Measurements from ENCODE around the gene CHD5. TPM values are rescaled to one million over a fixed set of nuclear protein-coding genes. Genes with fewer than 3 reads are reported as not detected.

The CHD5 gene
- total RNA-seq, 1 experiment from 2014 or later, result not detected

DNA sequence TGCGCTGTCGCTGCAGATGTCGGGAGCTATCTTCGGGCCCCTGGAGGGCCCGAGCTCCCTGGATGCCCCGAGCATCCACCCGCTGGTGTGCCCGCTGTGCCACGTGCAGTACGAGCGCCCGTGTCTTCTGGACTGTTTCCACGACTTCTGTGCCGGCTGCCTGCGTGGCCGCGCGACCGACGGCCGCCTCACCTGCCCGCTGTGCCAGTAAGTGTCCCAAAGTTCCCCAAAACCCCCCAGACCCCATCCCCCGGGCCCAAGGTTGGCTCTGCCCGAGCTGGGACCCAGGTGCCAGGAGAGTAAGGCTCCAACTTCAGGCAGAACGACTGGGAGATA is 26.4 kb upstream of the CHD5 start:
- in situ Hi-C loops (cut with HindIII; ENCODE audit: low pct_unique_long_range_greater_than_20kb, low sequenced_read_pairs), result no loop called here
- no peak for DNase-seq (ENCODE audit: low read depth)

DNA sequence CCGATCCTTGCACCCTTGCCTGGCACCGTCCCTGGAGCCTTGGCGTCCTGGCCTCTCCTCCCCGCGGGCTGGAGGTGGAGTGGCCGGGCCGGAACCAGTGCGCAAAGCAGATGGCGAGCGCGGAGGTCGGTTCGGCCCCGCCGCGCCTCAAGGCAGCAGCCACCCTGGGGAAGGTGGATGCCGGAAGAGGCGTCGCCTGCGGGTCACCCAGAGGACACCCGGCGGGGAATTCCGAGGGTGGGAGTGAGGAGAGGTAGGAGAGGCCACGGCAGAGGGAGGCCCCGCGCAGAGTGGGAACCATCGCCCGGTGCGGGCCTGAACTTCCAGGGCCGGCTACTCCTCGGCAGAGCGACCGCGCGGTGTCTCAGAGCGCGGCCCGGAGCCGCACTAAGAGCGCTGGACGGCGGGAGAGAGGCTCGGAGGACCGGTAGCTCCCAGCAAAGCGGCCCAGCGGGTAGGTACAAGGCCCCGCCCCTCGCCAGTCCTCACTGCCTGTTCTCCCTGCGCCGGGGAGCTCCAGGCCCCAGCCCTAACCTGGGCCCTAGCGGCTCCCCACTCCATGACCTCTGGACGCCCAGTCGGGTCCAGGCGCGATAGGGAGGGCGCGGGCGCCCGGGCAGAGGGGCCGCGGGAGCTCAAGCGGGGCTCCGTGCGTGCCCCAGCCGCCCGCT is 25.9 kb upstream of the CHD5 start, which contains the start of gene RNF207:
TSS of gene RNF207 (plus strand) at position 271 of the 671 bp plus-strand sequence. CDS start 417 bp downstream, outside the sequence.
- in situ Hi-C loops (cut with HindIII; ENCODE audit: low pct_unique_long_range_greater_than_20kb, low sequenced_read_pairs), result no loop called here
- DNase-seq (ENCODE audit: low read depth), result peak; percentile 90

DNA sequence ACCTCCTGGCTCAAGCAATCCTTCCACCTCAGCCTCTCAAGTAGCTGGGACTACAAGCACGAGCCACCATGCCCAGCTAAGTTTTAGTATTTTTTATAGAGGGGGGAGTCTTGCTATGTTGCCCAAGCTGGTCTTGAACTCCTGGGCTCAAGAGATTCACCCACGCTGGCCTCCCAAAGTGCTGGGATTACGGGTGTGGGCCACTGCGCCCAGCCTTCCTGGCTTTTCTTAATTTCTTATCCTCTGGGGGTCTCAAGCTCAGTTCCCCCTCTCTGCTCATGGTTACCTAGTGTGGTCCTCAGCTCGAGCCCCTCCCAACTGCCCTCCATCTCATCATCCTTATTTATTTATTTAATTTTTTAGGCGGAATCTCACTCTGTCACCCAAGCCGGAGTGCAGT is 22.1 kb upstream of the CHD5 start:
- in situ Hi-C loops (cut with HindIII; ENCODE audit: low pct_unique_long_range_greater_than_20kb, low sequenced_read_pairs), result no loop called here
- DNase-seq (ENCODE audit: low read depth), result no peak

DNA sequence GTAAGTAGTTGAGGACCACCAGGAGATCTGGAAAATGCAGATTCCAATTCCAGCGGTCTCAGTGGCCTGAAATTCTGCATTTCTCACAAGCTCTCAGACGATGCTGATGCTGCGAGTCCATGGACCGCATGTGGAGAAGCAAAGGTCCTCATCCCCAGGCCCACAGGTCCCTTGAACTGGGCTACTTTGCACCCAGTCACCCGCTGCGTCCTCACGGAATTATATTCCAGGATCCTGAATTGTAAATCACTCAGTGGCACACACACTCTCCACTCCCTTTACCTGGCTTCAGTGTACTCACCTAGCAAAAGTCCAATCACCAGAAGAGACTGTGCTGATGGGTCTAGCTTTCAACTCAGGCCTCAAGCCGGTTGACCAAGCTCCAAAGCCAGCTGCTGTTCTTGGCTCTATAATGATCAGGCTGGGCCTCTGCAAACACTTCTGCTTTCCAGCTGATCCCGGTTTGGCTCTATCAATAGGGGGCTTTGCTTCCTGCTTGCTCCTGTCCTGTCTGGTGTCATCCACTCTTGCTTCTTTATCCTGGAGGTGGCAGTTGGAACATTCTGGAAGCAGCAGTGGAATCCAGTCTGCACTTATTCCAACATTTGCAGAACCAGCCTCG is 20.2 kb upstream of the CHD5 start:
- in situ Hi-C loops (cut with HindIII; ENCODE audit: low pct_unique_long_range_greater_than_20kb, low sequenced_read_pairs), result no loop called here

DNA sequence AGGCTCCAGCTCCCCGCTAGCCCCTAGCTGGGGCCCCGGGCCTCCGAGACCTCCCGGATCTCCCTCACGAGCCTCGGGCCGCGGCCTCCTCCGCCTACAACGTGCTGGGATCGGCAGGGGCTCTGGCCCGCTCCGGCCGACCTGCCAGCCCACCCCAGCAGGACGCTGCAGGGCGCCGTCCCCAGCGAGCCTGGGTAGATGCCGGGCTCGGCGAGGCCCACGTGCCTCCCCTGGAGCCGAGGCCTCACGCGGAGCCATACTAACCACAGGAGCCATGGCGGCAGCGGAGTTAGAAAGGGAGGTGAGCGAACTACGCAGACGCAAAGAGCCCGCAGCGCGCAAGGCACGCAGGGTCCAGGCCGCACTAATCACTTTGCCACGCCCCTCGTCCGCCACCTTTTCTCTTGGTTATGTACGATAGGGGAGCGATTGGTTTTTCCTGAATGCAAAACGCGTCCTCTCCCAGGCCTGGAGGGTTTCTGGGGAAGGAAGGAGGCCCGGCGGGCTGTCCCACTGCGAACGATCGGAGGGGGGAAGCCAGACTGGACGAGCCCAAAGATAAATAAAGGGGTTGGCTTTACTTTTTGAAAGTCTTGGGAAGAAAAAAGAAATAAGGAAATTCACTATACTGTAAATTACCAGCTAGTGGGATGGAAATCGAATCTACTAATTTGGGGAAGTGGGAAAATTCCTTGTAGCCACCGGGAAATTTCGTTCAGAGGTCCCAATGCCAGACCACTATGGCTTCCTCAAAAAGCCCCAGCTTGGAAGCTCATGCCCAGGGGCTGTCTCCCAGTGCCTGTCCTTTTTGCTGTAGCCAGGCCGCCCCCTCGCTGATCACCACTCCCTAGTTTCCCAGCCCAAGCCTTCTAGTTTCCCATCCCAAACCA is 19.4 kb upstream of the CHD5 start, which contains the start of gene RPL22:
TSS of gene RPL22 (minus strand) at position 298 of the 890 bp plus-strand sequence. CDS start at position 276, 22 bp downstream.
- in situ Hi-C loops (cut with HindIII; ENCODE audit: low pct_unique_long_range_greater_than_20kb, low sequenced_read_pairs), result no loop called here
- DNase-seq (ENCODE audit: low read depth), result peak; percentile 98

More for the DNA sequence above, 20.2 kb upstream of the CHD5 start:
- no peak for DNase-seq (ENCODE audit: low read depth)

DNA sequence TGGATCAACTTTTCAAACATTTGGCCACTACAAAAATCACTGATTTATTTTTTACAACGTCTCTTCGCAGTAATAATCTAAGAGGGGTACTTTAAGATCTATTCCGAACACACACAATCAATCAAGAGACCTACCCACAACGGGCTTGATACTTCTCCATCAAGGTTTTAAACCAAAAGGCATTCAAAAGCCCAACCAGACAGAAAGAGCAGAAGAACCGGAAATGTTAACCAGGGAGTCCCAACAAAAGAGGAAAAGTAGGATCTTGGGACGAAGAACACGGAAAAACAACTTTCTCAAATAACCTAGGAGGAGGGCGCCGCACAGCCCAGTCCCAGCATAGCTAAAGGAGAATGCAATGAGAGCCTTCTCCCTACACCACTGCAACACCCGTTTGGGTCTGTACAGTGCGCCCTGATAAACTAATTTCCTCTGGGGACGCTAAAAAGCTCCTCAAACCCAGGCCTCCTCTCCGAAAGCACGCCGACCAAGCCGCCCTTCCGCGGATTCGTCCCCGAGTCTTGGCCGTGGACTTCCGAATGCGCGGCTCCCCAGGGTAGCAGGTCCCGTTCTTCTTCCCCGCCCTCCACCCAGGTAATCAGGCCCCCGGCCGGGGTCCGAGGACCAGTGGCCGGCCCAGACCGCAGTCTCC is 18.7 kb upstream of the CHD5 start:
- no peak for DNase-seq (ENCODE audit: low read depth)
- in situ Hi-C loops (cut with HindIII; ENCODE audit: low pct_unique_long_range_greater_than_20kb, low sequenced_read_pairs), result no loop called here

DNA sequence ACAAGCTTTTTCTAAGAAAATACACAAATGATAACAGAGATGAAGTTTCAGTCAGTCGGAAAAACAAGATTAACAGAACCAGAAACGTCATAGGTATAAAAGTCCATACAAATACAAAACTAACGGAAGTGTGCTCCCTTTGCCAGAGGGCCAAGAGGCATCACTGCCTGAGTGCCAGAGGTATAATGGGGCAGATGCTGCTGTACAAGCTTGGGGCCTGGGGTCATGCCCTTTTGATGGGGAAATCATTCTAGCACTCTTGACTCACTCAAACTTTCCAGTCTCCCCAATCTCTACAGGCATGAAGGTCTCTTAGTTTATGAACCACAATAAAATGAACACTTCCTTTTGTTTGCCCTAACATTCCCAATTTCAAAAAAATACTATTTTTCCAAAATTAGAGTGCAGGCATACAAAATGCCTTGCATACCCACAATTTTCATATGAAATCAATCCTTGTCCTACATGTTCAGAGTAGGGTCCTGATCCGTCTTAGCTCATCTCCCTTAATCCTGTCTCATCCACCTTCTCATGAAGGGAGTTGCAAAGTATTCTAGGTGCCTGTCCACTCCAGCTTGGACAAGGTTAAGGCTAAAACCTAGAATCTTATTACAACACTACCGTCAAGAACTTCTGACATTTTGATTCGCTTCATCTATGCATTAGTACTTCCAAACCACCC is 17.8 kb upstream of the CHD5 start:
- no peak for DNase-seq (ENCODE audit: low read depth)
- in situ Hi-C loops (cut with HindIII; ENCODE audit: low pct_unique_long_range_greater_than_20kb, low sequenced_read_pairs), result no loop called here

DNA sequence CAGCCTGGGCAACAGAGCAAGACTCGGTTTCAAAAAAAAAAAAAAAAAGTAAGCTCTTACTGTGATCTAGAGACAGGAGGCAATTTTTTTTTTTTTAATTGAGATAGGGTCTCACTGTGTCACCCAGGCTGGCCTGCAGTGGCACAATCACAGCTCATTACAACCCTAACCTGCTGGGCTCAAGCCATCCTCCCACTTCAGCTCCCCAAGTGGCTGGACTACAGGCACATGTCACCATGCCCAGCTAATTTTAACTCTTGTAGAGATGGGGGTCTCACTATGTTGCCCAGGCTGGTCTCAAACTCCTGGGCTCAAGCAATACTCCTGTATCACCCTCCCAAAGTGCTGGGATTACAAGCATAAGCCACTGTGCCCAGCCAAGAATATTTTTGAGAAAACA is 11.8 kb upstream of the CHD5 start:
- in situ Hi-C loops (cut with HindIII; ENCODE audit: low pct_unique_long_range_greater_than_20kb, low sequenced_read_pairs), result no loop called here
- no peak for DNase-seq (ENCODE audit: low read depth)

DNA sequence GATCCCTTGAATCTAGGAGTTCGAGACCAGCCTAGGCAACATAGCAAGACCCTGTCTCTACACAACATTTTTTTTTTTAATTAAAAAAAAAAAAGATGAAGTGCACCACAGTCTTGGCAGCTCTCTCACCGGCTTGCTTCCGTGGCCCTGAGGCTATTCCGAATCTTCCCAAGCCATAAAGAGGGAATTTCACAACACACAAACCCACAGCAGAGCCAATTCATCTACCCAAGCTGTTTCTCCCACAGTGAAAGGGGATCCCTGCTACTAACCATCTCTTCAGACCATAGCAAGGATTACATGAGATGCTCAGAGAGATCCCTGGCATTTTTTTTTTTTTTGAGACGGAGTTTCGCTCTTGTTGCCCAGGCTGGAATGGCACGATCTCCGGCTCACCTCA is 8.3 kb upstream of the CHD5 start:
- no peak for DNase-seq (ENCODE audit: low read depth)
- in situ Hi-C loops (cut with HindIII; ENCODE audit: low pct_unique_long_range_greater_than_20kb, low sequenced_read_pairs), result no loop called here

DNA sequence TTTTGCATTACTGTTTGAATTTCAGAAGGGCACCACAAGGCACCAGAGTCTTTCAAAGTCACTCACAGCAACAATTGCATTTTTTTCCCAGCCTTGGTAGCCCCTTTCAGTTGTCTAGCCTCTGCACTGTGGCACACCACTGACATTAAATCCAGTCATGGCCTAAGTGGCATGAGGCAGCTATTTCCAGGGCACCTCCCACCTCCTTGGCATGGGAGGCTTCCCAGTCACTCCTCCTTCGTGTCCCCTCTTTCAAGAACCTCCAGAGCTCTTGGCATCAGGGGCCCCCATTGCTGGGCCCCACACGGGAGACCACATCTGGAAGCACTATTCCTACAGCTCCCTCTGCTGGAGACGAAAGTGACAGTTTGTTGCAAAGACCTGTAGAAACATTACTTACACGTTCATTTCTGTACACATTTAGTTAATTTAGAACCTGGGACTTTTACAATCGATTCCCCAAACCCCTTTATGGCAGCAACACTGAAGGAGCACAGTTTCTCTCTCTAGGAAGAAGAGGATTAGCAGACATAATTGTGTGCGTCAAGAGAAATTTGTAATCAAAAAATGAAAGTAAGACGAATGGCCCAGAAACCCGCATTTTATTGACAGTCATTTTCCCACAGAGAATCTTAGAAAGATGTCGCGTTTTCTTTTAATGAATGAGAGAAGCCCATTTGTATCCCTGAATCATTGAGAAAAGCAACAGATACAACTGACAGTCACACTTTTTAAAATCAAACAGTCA is 5.7 kb upstream of the CHD5 start:
- in situ Hi-C loops (cut with HindIII; ENCODE audit: low pct_unique_long_range_greater_than_20kb, low sequenced_read_pairs), result no loop called here
- peak; percentile 33 for DNase-seq (ENCODE audit: low read depth)

DNA sequence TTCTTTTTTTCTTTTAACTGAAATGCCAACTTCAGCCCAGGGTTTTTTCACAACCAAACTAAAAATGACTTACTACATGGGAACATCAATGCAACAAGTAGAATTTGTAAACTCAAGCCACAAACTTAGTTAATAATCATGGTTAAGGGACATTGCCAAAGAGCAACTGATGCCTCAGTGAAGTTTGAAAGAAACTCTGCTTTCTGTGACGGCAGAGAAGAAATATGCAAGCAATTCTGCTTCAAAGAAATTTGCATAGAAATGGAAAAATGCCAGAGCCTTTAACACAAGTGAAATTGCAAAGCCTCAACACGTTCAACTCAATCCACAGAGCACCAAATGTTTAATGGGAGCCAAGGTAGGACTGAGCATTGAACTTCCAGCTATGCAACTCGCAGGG is 5.0 kb upstream of the CHD5 start:
- in situ Hi-C loops (cut with HindIII; ENCODE audit: low pct_unique_long_range_greater_than_20kb, low sequenced_read_pairs), result no loop called here
- peak; percentile 22 for DNase-seq (ENCODE audit: low read depth)

DNA sequence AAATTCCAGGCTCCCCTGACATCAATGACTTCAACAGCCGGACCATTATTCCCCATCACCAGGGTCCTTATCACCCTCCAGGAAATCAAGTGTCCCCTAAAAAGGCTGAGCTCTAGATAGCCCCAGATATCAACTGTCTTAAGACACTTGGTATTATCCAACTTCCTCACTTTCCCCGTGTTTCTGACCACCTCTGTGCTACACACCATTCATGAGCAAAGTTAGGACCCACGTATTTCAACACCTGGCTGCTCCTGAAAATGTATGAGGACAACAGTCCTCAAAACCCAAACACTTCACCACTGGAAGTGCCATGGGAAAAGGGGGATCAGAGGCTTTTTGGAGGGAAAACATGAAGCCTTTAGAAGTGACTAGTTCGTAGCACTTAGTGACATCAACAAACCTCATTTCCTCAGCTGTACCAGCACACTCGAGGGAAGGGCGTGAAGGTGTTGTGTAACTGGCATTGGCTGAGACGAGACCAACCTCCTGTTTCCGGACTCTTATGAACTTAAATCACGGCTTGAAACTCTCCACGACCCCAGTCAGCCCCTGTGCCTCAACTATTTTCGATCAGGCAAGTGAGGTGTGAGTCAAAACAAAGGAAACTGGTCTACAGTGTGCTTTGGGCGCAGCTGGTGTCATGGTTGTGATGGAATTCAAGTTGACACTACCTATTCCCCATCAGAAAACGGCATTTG is 4.1 kb upstream of the CHD5 start:
- DNase-seq (ENCODE audit: low read depth), result no peak
- in situ Hi-C loops (cut with HindIII; ENCODE audit: low pct_unique_long_range_greater_than_20kb, low sequenced_read_pairs), result no loop called here

DNA sequence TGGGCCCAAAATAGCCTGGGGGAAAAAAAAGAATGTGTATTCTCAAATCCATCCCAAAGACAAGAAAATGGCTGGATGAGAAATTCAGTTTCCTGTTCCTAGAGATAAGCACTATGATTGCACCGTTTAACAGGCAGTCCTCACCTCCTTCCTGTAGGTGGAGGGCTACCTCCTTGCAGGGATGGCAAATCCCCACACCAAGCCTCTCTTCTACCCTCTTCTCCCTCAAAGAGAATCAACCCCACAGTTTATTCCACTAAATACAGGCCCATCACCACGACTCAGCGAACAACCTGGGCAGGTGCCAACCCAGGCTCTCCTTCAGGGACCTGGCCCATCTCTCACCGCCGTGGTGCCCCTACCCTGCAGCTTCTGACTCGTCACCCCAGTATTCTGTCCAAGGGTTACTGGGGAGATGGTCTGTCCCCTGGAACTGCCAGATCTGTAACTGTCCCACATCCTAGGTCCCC is 3.4 kb upstream of the CHD5 start:
- in situ Hi-C loops (cut with HindIII; ENCODE audit: low pct_unique_long_range_greater_than_20kb, low sequenced_read_pairs), result no loop called here
- DNase-seq (ENCODE audit: low read depth), result peak; percentile 38

DNA sequence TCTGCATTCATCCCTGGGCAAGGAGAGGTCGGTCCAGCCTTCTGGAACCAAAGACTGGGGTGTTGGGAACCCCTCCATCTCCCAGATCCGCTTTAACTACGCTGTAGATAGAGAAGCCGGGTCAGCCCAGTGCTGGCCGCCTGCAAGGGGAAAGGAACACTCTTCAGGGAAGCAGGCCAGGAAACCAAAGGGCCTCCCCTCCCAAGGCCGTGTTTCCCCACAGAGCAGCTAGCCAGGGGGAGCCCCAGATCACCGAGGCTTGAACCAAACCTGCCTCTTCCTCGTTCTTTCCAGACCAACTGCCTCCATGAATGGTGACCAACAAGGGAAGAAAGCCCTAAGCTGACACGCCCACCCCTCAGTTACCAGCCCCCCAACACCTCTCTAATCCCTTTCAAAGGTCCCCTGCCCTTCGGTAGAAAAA is 1.2 kb upstream of the CHD5 start:
- in situ Hi-C loops (cut with HindIII; ENCODE audit: low pct_unique_long_range_greater_than_20kb, low sequenced_read_pairs), result no loop called here
- no peak for DNase-seq (ENCODE audit: low read depth)

DNA sequence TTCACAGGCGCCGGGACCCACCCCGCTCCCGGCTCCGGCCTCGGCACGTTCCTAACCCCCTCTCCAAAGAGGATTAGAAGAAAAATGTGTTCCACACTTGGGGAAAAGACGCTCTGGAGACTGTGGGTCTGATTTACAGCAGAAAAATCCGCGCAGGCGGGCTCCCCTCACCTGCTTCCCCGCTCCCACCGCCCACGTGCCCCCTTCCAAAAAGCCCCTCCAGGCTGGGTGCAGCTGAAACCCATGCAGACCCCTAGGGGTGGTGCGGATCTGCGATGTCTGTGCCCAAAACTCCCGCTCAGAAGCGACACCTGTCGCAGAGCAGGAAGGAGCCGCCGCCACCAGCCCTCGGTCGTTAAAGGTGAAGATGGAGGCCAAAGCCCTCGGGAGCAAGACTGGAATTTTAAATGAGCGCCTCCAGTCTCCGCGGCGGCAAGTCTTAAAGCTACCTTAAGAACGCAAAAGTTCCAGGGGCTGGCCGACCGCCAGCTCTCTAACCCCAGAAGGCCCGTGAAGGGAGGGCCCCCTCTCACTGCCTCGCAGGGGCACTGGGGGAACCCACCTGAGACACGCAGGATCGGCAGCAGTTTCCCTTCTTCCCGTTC is 688 bp upstream of the CHD5 start:
- no peak for DNase-seq (ENCODE audit: low read depth)

DNA sequence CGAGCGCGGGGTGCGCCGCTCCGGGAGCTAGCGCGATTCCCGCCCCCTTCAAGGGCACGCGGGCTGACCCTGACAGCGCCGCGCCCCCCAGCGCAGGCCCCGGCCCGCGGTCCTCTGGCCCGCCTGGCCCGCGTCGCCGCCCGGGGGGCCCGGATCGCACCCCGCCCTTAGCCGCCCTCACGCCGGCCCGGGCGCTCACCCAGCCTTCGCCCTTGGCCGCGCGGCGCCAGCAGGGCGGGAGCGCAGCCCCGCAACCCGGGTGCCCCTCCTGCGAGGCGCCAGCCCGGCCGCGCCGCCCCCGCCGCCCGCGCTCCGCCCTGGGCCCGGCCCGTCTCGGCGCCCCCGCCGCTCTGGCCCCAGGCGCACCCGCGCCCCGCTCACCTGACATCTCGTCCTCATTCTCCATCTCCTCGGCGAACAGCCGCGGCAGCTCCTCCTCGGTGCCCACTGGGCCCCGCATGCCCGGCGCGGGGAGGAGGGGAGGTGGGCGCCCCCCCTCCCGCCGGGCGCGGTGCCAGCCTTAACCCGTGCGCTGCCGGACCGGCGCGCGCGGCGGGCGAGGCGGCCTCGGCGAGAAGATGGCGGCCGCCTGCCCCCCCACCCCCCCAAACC is 451 bp downstream of the CHD5 start:
- DNase-seq (ENCODE audit: low read depth), result no peak
- in situ Hi-C loops (cut with HindIII; ENCODE audit: low pct_unique_long_range_greater_than_20kb, low sequenced_read_pairs), result no loop called here

More for the DNA sequence above, 688 bp upstream of the CHD5 start:
- in situ Hi-C loops (cut with HindIII; ENCODE audit: low pct_unique_long_range_greater_than_20kb, low sequenced_read_pairs), result no loop called here

All from Caki2 (cell line).